Pons (tissue), 1 donor: ENCODE data around the gene STK39.

Source experiments
- DNase-seq: peaks from one replicate; pipeline ENCODE4 v3.0.0-alpha.2; 2016; ENCODE audit warnings: low spot score

Gene STK39

DNA sequence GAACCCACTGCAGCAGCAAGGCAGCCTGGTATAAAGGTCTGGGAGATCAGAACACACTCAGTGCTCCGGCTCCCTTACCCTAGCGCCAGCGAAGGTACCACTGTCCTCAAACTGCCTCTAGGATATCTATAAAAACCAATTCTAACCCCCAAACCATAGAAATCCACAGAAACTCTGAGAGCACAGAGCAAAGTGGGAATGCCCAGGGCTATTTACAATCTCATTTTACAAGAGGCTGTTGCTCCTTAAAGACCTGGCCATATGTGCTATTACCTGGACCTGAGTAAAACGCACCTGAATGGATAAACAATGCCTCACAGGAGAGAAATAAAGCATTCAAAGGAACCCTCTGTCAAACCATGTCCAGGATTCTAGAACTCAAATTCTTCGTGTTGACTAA lies 4.3 kb downstream of the STK39 start:
- DNase-seq, result no peak

DNA sequence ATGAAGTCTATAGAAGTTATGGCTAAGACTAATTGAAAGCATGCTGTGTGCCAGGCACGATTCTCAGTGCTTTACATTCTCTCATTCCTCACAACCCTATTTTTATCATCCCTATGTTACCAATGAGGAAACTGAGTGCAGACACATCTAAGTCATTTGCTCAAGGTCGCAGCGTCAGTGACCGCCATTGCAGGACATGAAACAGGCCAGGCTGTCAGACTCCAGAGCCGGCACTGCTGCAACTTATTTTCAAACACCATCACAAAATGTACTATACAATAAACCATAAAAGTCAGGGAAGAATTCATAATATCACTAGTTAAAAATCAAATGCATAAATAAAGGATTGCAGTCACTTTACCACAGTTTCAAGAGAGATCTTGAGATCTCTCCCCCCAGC lies 5.6 kb downstream of the STK39 start:
- DNase-seq, result no peak

DNA sequence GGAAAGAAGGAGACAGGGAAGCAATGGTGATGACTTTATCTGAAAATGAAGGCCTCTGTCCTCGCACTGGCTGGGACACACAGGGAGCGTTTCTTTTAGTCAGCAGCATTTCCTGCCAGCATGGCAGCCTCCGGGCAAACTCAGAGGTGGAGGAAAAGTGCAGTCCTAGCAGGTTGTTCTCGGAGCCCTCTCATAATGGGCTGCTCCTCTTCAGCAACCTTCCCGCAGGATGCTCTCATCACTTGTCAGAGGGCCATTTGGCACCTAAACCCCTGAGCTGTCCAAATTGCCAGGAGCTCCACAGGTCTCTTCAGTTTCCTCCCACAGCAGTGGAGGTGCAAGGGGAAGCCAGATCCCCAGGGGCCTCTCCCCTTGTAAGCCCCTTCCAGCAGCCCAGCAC lies 6.2 kb downstream of the STK39 start:
- peak; percentile 57 for DNase-seq

DNA sequence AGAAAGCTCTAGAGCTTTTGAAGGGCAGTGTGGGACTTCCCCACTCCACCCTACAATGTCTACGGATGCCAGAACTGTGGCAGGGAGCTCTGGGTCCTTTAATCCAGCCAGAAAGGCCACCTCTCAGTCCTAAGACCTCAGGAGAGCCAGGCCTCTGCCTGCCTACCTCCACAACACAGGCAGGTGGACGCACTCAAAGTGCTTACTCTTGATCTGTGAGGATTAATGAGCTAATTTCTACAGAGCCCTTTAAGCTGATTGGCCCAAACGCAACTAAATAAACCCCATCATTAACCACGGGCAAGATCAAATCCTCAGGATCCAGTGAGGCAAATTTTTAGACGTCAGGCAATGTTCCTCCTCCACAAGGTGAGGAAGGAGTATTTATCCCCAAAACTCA lies 8.1 kb downstream of the STK39 start:
- no peak for DNase-seq

DNA sequence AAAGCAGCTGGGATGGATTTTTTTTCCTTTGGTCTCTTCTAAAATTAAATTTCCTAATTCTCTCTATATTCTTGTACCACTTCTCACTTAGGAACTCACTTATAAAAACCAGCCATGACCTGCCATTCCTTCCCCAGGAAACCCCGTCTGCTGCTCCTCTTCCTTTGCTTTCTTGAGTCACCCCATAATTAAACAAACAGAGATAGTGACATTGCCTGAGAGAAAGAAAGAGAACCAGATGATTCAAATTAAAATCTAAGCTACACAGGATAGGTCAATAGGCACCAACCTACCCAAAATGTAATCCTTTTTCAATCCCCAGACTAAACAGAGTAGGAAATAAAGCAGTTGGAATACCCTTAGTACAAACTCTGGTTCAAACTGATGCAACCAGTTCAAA lies 9.7 kb downstream of the STK39 start:
- DNase-seq, result no peak

DNA sequence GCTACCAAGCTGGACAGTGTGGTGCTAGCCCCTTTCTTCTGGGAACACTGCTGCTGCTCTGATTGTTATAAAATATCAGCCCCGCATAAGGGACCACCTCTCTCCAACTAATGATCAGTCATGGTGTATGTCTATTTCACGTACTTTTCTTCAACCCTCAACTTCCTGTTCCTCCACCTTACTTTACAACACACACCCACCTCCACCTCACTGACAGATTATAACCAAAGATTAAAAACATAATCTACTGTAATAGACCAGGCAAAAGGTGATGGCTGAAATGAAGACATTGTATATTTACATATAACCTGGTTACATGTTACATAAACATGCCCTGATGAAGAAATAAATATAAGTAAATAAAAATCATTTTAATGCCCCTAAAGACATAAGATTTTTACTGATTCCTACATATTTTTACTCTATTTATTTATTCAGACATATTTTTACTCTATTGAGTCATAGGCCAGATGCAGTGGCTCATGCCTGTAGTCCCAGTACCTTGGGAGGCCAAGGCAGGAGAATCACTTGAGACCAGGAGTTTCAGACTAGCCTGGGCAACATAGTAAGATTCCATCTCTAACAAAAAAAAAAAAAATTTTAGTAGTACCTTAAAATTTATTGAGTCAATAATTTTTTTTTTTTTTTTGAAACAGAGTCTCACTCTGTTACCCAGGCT lies 12.8 kb downstream of the STK39 start:
- DNase-seq, result no peak

DNA sequence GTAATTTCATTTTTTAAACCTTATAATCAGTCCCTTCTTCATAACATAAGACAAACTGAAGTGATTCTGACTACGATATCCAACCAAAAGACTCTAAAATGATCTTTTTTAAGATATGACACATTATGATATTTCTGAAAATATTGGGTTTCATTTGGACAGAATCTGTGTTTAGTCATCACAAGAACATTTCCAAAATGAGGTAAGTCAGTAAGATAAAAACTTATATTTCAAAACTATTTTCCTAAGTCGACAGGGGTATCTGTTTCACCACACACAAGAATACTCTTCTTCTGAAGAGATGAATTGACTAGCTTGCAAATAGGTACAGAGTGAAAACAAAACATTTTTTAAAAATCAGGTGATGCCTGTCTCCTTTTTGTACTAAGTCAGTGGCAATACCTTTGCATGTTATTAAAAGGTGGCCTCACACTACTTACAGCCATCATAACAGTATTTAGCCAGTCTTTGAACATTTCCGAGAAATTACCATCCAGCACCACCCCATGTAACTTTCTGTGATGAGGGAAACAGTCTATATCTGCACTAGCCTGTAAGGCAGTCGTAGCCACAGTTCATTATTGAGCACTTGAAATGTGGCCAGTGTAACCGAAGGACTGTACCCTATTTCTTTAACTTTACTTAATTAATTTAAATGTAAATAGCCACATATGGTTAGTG lies 13.5 kb downstream of the STK39 start:
- DNase-seq, result no peak

DNA sequence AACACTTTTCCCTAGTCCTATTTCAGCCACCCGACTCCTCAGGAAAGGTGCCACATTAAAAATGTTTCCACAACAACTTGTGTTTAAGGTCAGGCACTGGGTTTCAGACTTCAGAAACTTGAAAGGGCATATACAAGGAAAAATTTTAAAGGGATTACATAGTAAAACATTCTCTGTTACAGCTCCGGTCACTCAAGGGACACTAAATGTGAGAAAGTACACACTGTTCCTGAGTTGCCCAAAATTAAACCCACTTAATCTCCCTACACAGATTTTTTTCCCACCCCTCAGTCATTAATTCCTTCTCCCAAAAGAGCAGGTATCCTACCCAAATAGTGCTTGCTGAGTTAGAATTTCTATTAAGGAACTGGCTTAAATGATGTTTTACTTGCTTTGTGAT lies 14.2 kb downstream of the STK39 start:
- DNase-seq, result no peak

DNA sequence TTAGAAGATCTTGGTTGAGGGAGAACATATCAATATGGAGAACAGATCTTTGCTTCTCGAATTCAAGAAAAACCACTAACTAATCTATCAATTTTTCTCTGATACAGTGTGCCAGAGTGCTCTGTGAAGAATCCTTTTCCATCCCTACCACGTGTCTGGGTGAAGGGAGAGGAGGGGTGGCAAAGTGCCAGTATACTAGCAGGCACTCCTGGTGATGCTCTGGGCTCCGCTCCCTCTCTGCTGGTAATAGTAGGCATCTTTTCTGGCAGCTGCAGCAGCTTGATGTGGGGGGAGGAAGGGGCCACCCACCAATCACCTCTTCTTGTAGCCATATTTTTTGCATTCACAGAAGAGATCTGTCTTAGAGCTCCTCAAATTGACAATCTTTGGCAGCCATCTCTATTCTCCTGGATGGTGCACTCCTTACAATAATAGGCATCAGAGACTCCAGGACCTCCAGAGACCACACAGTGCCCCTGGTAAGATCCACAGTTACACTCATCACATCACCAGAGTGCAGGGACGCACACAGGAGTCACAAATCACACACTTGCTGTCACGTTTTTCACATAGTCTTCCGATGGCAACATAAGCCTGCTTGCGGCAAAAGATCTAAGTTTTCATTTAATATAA lies 15.7 kb downstream of the STK39 start:
- peak; percentile 73 for DNase-seq

DNA sequence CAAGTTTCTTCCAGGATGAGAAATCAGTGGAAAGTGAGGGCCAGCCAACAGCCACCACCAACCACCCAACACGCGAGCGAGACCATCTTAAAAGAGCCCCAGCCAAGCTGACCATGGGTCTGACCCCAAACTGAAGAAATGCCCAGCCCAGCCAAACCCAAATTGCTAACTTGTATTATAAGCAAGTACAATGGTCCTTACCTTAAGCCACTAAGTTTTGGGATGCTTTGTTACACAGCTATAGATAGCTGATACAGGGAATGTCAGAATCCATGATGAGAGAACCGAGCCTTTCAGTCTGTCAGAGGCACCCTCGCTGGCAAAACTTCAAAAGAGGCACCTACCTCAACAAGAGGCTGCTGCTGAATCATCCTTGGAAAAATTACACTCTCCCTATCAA lies 17.0 kb downstream of the STK39 start:
- no peak for DNase-seq

DNA sequence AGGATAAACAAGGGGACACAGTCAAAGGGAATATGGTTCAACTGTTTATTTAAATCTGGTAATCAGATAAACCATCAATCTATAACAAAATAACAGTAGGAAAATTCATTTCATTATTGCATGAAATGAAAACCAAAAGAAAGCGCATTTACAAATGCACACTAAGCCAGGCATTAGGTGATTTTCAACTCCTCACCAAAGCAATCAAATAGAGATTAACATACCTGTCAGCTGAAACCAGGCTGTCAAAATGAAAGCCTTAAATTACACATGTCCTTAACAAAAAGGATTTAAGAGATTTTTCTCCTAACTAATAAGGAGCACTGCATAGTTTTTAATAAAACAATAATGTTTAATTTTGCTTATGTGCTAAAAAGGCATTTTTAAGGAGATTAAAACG lies 23.0 kb downstream of the STK39 start:
- no peak for DNase-seq

DNA sequence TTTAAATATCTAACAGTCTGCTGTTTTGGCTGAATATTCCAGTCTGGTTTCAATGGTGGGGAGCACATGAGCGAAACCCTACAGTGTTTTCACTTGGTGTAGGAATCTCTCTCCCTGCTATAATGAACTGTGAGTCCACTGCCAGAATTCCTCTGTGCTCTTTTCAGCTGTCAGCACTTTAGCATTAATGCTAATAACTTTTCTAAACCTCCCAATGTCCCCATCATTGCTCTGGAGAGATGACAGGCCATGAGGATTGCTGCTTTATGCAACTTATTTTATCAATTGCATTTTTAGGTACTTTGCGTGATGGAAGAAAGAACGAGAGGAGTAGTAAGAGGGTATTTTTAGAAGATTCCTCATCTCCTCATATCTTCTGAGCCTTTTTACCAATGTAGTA lies 25.3 kb downstream of the STK39 start:
- DNase-seq, result no peak

DNA sequence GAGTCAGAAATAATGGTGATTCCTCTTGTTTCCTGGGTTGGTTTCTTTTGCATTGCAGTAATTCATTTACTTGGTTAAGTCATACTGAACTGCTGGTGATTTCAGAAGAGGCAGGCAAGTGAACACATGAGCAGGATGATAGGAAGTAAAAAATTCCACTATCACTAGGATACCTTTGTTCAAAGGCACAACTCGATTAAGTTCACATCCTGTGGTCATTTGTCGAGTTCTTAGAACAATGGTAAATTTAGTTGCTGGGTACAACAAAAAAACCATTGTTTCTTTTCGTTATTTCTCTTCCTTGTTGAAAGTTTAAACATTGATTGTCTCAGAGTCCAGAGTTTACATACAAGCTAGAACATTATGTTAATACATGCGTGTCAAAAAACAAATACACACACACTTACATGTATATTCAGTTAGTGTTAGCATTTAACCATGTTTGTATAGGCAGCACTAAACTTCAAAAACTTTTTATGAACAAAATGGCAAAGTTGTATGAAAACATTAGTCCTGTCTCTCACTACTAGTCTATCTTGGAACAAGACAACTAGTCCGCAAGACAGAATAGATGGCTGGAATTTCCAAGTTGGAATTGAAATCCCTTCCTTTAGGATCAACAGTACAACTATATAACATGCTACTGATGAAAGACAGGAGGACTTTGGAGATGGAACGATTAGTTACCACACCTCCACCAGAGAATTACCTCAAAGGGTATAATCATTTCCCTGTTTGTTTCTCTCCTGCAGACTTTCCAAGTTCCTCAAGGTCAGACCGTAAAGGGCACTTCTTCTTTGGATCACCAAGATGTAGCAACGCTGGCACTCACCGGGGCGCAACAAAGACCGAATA lies 26.2 kb downstream of the STK39 start:
- DNase-seq, result peak; percentile 86

DNA sequence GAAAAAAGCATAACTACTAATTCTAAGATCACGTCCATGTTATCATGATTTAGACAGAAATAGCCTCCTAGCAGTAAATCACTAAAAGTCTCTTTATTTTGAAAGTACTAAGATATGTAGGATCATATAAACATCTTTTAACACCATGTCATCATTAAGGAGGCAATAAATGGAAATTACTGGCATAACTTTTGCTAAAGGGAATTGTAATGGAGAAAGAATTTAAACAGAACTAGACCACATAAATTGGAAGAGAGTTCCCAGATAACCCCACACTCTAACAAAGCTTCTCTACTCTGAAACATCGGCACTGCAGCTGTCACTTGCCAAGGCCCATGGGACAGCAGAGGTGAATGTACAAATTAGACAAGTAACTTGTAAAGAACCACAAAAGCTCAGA lies 29.5 kb downstream of the STK39 start:
- no peak for DNase-seq

DNA sequence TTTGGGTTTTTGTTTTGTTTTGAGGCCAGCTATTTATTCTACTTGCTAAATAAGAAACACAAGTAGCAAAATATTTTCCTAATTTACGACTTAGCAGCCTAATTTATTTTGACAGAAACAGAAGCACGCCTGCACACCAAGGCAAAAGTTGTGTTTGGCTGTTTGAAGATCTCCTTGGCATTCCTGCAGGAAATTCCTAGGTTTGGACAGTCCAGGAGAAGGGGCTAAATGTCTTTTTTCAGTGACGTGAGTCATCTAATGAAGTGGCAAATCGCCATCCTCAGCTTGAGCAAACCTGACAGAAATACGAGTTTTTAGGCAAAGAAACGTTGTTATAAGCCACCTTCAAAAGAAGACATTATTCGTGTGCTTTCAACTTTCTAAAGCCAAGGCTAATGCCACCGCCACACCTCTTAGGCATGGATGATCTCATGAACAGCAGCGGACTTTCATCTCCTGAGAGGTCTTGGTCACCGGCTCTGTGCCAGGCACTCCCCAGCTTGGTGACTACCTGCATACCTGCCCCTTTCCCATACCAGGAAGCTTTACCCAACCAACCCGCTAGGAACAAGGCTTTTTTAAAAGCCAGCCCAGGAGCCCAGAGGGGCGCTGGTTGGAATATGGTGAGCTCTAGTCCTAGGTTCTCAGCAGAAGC lies 30.9 kb downstream of the STK39 start:
- no peak for DNase-seq

DNA sequence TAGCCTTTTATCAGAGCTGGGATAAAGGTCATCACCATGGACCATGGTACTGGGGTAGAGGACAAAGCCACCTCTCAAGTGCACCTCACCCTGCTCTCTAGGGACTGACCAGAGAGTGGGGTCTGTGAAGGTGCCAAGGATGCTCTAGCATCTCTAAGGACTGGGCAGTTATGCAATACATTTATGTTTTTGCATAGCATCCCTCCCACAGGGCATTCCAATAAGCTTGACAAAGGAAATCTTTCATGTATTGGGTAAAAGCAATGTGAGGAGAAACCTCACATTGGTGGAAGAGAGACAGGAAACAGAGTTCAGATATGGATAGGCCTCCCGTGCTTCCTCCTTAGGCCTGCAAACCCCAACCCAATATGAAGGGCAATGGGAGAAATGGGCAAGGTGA lies 31.6 kb downstream of the STK39 start:
- no peak for DNase-seq

DNA sequence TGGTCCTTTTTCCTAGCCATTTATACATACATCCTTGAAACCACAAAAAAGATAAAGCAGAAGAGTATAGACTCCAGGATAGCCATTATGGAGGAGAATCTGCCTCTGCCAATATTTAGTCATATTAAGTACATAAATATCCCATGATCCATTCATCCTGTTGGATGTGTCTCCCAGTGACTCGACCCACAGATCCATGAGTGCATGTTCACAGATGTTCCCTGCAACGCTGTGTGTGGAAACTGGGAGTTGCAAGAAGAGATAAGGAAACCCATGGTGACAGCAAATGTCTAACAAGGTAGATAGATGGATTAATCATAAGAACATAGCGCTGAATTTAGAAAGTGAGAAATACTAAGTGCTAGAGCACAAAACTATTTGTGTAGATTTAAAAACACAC lies 34.5 kb downstream of the STK39 start:
- DNase-seq, result no peak

DNA sequence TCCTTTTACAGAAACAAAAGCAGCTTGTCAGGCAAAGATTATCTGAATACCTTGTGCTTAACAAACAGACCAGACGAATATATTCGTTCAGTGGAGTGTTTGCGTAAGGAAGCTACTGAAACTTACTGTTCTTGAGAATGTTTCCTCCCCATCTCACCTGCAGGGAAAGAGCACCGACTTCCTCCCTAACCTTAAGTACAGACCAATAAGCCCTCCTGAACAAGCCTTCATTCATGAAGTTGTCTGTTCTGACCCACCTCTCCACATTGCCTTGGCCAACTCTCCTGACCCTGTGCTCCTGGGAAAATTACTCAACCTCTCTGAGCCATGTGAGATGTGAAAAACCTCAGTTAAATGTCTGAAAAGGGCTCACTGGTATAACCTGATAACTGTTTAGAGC lies 35.2 kb downstream of the STK39 start:
- DNase-seq, result no peak

DNA sequence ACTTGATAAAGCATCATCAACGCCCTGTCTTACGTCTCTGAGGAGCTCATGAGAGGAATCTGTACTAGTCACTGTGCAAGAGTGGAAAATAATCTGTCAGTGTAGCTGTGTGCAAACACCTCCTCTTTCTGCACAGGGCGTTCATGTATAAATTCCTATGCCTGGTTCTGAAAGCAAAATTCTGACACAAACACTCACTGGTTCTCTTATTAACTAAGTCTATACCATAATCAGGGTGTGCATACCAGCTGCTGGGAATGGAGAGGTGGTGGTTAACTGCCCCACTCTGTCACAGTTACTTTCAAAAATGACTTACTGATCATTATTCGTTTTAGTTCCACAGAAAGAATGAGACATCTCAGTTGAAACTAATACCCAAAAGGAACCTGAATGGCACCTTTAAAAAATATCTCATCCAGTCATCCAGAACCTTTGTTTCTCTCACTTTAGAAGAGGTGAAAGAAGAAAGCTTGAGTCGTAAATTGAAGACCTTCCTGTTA lies 35.7 kb downstream of the STK39 start:
- DNase-seq, result no peak

DNA sequence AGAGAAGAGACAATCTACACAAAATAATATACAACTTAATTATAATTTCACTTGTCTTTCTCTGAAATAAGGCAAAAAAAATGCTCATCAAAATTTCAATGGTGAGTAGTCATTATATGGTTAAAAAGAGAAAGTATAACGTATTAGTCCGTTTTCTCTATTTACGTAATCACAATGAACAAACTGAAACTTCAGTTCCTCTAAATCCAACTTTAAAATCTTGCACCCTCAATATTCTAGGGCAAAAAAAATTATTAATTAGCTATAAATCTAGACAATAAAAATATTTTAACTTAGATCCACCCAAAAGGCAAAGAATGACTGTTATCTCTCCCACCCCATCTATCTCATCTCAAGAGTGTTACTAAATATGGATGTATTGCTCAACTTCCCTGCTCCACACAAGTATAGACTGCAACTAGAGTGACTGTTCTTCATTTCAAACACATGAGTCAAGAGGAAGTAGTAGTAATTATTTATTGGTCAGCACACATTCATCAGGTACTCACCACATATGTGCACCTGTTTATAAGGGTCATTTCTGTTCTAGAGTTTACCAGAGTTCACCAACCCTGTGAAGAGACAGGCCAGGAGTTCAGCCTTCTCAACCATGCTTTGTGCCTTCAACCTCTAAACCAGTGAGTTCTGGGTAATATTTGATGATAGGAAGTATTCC lies 36.4 kb downstream of the STK39 start:
- DNase-seq, result peak; percentile 53

DNA sequence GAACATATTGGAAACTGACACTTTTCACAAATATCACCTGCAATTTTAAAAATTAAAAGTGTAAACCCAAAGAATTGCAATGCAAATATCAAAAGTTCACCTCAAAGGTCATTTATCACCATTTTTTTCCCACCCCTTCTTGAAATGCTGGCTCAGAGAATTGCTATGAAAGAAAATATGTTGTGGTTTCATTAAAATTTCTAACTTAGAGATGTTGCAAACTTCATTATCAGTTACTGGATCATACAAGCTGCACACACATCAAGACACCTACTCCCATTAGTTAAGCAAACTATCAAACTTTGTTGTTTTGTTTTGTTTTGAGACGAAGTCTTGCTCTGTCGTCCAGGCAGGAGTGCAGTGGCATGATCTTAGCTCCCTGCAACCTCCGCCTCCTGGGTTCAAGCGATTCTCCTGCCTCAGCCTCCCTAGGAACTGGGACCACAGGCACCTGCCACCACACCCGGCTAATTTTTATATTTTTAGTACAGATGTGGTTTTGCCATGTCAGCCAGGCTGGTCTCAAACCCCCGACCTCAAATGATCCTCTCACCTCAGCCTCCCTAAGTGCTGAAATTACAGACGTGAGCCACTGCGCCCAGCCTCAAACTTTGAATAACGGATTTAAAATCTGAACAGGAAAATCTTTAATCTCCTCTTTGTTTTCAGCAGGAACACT lies 37.0 kb downstream of the STK39 start:
- no peak for DNase-seq
